Gastrocnemius medialis (tissue), 4 donors: ENCODE measurements around the gene SLC30A2.

Experiments
- POLR2A ChIP-seq, 2 donors: fragments of 450-650 bp; IDR thresholded peaks; one replicate each; pipeline ENCODE4 v1.6.1; 2017; ENCODE audit warnings: antibody characterized with exemption in 2 of 2, mild to moderate bottlenecking in 2 of 2, moderate library complexity in 2 of 2
- TF ChIP-seq, protein P1 (sequence below), 5 experiments: fragments of 450-650 bp in 3 of 5; fragments of 200-600 bp in 2 of 5; sonication (generic) in 2 of 5; IDR thresholded peaks in 4 of 5; conservative IDR thresholded peaks in 1 of 5; 1 replicate in 4 of 5; 2 replicates in 1 of 5; pipeline ENCODE4 v1.5.1; 2016 to 2019; ENCODE audit warnings: antibody characterized with exemption in 5 of 5, mild to moderate bottlenecking in 3 of 5, moderate library complexity in 3 of 5

DNA sequence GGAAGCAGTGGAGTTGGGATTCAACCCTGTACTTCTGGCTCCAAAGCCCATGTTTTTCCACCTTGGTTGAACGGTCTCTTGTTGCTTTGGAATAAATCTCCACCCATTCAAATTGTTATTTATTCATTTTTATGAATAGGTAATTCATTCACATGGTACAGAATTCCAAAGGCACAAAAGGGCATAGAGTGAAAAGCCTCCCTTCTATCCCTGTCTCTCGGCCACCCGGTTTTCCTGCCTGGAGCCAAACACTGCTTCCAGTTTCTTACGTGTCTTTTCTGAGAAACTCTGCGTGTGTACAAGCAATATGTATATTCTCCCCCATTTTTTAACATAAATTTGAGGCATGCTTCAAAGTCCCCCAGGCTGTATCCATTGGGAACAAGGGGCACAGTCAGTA is 20.4 kb downstream of the SLC30A2 start:
- no peak for TF ChIP-seq POLR2A (IDR thresholded peaks at IDR 0.05)
- TF ChIP-seq, protein P1, sequence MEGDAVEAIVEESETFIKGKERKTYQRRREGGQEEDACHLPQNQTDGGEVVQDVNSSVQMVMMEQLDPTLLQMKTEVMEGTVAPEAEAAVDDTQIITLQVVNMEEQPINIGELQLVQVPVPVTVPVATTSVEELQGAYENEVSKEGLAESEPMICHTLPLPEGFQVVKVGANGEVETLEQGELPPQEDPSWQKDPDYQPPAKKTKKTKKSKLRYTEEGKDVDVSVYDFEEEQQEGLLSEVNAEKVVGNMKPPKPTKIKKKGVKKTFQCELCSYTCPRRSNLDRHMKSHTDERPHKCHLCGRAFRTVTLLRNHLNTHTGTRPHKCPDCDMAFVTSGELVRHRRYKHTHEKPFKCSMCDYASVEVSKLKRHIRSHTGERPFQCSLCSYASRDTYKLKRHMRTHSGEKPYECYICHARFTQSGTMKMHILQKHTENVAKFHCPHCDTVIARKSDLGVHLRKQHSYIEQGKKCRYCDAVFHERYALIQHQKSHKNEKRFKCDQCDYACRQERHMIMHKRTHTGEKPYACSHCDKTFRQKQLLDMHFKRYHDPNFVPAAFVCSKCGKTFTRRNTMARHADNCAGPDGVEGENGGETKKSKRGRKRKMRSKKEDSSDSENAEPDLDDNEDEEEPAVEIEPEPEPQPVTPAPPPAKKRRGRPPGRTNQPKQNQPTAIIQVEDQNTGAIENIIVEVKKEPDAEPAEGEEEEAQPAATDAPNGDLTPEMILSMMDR (IDR thresholded peaks at IDR 0.05 in 4 of 5, conservative IDR thresholded peaks at IDR 0.05 in 1 of 5), result no peak
